Measurements from ENCODE around the gene LRP5.
A peak's percentile ranks its signal among the peaks of the same experiment; 100 is the strongest.
"Not testable (repeated sequence)": the region's sequence is repeated elsewhere in the genome, so short reads cannot be mapped to it uniquely, and the experiment has no call there.

LRP5 gene

GRCh38 chr11:68282141-68282860 is 30.1 kb upstream of the LRP5 start:
- peak in 2 of 3 donors; percentile 27 to 48 for DNase-seq (ENCODE audit: low read depth in 3 of 3)

- DNase-seq (ENCODE audit: low read depth in 3 of 3): no peak
Observed at GRCh38 chr11:68282861-68283230, 29.5 kb upstream of the LRP5 start.

- DNase-seq (ENCODE audit: low read depth in 3 of 3): not testable (repeated sequence)
Observed at GRCh38 chr11:68284588-68284987, 27.8 kb upstream of the LRP5 start.

DNA sequence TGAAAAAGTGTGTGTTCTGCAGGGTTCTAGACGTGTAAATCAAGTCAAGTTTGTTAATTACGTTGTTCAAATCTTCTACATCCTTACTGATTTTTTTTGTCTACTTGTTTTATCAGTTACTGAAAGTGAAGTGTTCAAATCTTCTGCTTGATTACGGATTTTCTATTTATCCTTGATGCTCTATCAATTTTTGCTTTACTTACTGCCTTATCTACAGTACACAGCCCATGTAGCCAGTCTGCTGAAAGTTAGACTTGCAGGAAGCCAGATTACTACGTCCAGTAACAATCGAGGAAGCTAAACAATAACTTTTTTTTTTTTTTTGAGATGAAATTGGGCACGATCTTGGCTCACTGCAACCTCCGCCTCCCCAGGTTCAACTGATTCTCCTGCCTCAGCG is 25.0 kb upstream of the LRP5 start:
- no peak for DNase-seq (ENCODE audit: low read depth in 3 of 3)

DNA sequence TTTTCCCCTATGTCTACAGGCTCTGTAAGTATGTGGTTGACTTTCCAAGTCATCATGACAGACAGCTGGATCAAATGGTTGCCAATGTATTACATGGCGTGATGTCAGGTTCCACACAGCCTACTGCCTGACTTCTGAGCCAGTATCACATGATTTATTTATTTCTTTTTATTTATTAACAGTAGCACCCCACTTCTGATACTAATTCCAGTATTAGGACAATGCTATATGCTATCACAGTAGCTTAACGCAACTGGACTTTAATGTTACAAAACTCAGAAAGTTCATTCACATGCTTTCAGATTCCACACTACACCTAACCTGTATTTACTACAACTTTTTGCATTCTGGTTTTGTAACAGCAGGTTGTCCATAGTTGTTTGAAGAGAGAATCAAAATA is 22.9 kb upstream of the LRP5 start:
- DNase-seq (ENCODE audit: low read depth in 3 of 3): no peak

DNA sequence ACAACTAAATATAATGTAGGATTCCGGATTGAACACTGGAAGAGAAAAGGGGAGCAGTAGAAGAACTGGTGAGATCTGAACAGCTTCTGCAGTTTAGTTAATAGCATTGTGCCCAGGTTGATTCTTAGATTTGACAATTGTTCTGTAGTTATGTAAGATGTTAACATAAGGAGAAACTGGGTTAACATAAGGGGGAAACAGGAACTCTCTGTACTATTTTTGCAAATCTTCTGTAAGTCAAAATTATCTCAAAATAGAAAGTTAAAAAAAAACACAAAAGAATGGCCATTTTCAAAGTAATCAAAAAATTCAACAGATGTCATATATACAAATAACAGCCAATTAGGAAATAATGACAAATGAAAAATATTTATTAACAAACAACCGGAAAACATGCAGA is 18.7 kb upstream of the LRP5 start:
- no peak for DNase-seq (ENCODE audit: low read depth in 3 of 3)

- no peak for DNase-seq (ENCODE audit: low read depth in 3 of 3)
Observed at GRCh38 chr11:68295271-68295670, 17.1 kb upstream of the LRP5 start.

DNA sequence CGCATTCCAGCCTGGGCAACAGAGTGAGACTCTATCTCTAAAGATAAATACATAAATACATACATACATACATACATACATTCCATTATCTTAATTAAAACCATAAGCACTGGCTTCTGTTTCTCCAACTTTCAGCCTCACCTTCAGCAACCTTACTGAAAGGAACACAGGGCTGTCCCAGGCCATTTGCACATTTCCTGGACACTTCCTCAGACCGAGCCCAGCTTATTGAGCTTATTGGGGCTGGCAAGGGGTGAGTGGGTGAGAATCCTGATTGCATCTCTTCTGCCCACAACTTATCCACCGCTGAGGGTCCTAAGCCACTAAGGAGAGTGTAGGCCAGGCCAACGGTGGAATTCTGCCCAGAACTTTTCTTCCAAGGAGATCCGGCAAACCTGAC is 16.5 kb upstream of the LRP5 start:
- no peak for DNase-seq (ENCODE audit: low read depth in 3 of 3)

- DNase-seq (ENCODE audit: low read depth in 3 of 3): no peak
Observed at GRCh38 chr11:68296344-68297051, 15.9 kb upstream of the LRP5 start.

GRCh38 chr11:68297052-68297378 is 15.4 kb upstream of the LRP5 start:
- DNase-seq (ENCODE audit: low read depth in 3 of 3): no peak

GRCh38 chr11:68297494-68297811 is 14.9 kb upstream of the LRP5 start:
- no peak for DNase-seq (ENCODE audit: low read depth in 3 of 3)

GRCh38 chr11:68297812-68298658 is 14.4 kb upstream of the LRP5 start:
- DNase-seq (ENCODE audit: low read depth in 3 of 3): peak; percentile 40 to 66 (median 50)

GRCh38 chr11:68298659-68299516 is 13.5 kb upstream of the LRP5 start:
- DNase-seq (ENCODE audit: low read depth in 3 of 3): no peak

DNA sequence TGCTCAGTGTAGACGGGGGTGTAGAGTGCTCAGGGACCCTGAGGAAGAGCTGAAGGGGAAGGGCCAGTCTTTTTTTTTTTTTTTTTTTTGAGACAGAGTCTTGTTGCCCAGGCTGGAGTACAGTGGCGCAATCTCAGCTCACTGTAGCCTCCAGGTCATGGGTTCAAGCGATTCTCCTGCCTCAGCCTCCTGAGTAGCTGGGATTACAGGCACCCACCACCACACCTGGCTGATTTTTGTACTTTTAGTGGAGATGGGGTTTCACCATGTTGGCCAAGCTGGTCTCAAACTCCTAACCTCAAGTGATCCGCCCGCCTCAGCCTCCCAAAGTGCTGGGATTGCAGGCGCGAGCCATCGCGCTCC is 12.9 kb upstream of the LRP5 start:
- not testable (repeated sequence) for DNase-seq (ENCODE audit: low read depth in 3 of 3)

GRCh38 chr11:68300076-68300830 is 12.1 kb upstream of the LRP5 start:
- DNase-seq (ENCODE audit: low read depth in 3 of 3): no peak

DNA sequence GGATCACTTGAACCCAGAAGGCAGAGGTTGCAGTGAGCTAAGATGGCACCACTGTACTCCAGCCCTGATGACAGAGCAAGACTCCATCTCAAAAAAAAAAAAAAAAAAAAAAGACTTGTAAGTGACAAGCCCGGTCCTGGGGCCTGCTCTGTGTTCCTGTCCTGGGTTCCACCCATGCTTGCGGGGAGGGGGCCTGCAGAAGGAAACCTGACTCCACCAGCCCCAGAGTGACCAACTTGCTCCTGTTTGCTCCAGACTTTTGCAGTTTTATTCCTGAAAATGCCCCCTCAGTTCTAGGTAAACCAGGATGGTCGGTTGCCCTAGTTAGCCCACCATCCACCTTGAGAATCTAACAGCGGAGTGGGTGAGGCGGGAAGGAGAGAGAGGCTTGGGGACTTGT is 10.1 kb upstream of the LRP5 start:
- no peak for DNase-seq (ENCODE audit: low read depth in 3 of 3)

GRCh38 chr11:68302670-68303069 is 9.7 kb upstream of the LRP5 start:
- no peak for DNase-seq (ENCODE audit: low read depth in 3 of 3)

DNA sequence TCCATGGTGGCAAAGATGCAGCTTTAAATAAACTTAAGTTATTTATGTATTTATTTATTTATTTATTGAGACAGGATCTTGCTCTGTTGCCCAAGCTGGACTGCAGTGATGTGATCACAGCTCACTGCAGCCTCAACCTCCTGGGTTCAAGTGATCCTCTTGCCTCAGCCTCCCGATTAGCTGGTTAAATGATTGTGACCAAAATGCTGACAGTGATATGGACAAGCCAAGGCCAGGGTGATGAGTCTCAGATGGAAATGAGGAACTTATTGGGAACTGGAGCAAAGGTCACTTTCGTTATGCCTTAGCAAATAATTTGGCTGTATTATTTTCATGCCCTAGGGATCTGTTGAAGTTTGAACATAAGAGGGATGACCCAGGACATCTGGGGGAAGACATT is 9.3 kb upstream of the LRP5 start:
- no peak for DNase-seq (ENCODE audit: low read depth in 3 of 3)

GRCh38 chr11:68303982-68304780 is 8.2 kb upstream of the LRP5 start:
- no peak for DNase-seq (ENCODE audit: low read depth in 3 of 3)

GRCh38 chr11:68306636-68307035 is 5.8 kb upstream of the LRP5 start:
- no peak for DNase-seq (ENCODE audit: low read depth in 3 of 3)

DNA sequence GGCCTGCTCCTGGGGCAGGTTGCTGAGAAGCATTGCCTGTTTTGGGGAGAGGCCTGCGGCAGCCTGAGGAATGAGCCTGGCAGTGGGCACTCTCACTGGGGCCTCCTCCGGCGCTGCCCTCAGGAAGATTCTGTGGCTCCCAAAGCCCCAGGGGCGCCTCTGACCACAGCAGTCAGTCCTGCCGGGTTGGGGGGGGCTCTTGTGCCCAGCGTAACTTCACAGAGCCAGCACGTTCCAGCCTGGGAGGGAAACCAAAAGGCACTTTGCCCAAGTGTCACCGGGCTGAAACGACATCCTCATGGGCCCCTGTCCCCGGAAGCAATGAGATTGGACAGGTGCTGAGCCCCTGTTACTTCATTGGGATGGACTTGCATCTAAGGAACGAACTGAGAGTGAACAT is 4.3 kb upstream of the LRP5 start:
- no peak for DNase-seq (ENCODE audit: low read depth in 3 of 3)

Data from stimulated activated CD4-positive, alpha-beta T cell treated with anti-CD3 and anti-CD28 coated beads, TNF-alpha, amount 100 ng/mL, for 48 hours (primary cell).